Measurements from ENCODE around the gene CCDC7. TPM values are rescaled to one million over a fixed set of nuclear protein-coding genes. Genes with fewer than 3 reads are reported as not detected.

Gene CCDC7
- total RNA-seq, 2 donors from 2014 or later: 21.9 to 22.7 TPM

DNA sequence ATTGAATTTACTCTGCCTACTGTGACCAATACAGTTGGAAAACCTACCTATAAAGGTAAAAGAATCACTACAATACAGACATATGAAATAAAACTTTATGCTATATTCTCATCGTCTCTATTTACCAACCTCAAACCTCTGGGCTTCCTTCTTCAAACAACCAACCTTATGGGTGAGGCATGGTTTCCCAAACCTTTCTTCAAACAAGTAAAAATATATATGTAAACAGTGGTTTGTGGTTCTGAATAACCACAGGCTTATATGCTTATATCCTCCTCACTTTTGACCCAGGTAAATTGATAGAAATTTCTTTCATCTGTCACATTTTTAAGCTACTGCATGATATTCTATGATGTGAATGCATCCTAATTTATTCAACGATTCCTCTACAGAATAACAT, 408.5 kb downstream of the CCDC7 start:
- Histone ChIP-seq H3K27ac (no peak overlapping the region), H3K4me3 (no peak overlapping the region), H3K36me3 (no peaks in the 10 kb centered on the region), H3K9me3 (no peaks in the 10 kb centered on the region), H3K27me3 (no peaks in the 10 kb centered on the region), H3K4me1 (no peaks in the 10 kb centered on the region)
- DNase-seq (ENCODE audit: low spot score): no peak
- TF ChIP-seq, protein P1, sequence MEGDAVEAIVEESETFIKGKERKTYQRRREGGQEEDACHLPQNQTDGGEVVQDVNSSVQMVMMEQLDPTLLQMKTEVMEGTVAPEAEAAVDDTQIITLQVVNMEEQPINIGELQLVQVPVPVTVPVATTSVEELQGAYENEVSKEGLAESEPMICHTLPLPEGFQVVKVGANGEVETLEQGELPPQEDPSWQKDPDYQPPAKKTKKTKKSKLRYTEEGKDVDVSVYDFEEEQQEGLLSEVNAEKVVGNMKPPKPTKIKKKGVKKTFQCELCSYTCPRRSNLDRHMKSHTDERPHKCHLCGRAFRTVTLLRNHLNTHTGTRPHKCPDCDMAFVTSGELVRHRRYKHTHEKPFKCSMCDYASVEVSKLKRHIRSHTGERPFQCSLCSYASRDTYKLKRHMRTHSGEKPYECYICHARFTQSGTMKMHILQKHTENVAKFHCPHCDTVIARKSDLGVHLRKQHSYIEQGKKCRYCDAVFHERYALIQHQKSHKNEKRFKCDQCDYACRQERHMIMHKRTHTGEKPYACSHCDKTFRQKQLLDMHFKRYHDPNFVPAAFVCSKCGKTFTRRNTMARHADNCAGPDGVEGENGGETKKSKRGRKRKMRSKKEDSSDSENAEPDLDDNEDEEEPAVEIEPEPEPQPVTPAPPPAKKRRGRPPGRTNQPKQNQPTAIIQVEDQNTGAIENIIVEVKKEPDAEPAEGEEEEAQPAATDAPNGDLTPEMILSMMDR (IDR thresholded peaks at IDR 0.05): no peak

DNA sequence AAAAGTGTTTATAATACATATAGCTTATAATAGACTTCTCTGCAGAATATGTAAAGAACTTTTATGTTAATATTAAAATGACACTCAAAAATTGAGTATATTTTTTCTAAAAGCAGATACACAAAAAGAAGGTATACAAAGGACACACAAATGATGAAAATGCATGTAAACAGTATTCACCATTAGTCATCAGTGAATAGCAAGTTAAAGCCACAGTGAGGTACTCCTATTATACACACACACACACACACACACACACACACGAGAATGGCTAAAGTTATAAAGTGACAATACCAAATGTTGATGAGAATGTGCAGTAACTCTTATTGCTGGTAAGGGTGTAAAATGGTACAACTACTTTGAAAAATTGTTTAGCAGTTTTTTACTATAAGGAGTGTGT, 419.2 kb downstream of the CCDC7 start:
- no peak for DNase-seq (ENCODE audit: low spot score)
- TF ChIP-seq, protein P1 (IDR thresholded peaks at IDR 0.05): no peak
- no peaks in the 10 kb centered on the region for H3K9me3 ChIP-seq
- H3K27me3 ChIP-seq: no peaks in the 10 kb centered on the region
- no peaks in the 10 kb centered on the region for H3K4me1 ChIP-seq
- no peak overlapping the region for H3K27ac ChIP-seq
- no peak overlapping the region for H3K4me3 ChIP-seq
- no peaks in the 10 kb centered on the region for H3K36me3 ChIP-seq

DNA sequence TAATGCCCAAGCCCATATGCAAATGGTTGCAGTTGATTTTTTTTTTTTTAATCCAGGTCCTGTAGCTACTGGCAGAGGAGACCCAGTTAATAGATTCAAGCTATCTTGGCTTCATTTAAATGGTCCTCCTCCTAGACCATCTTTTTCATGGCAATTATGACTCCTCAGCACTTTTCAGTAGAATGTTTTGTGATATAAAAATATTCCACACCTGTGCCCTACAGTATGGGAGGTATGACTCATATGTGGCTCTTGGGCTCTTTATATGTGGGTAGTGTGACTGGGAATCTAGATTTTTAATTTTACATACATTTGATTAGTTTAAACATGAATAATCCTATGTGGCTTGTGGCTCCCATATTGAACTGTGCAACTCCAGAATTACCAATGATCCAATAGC, 432.0 kb downstream of the CCDC7 start:
- TF ChIP-seq, protein P1 (IDR thresholded peaks at IDR 0.05): no peak
- H3K27me3 ChIP-seq: no peaks in the 10 kb centered on the region
- no peak overlapping the region for H3K27ac ChIP-seq
- H3K4me1 ChIP-seq: no peaks in the 10 kb centered on the region
- H3K4me3 ChIP-seq: no peak overlapping the region
- no peaks in the 10 kb centered on the region for H3K36me3 ChIP-seq
- no peaks in the 10 kb centered on the region for H3K9me3 ChIP-seq
- no peak for DNase-seq (ENCODE audit: low spot score)

DNA sequence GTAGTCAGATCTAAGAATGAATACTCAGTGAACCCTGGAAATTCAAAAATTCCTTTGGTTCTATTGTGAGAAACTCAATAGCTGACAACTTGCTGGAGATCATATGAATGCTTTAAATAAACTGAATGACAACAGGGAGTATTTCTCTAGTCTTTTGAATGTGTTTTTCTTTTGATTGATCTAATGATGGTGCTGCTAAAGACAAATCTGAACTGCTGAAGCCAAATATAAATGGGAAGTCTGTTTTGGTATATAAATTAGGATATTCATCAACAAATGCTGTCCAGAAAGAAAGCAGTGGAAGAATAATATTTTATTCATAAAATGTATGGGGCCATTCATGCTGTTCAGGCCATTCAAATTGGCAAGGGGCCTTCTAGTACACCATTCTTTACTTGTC, 432.7 kb downstream of the CCDC7 start:
- no peak overlapping the region for H3K27ac ChIP-seq
- TF ChIP-seq, protein P1 (IDR thresholded peaks at IDR 0.05): no peak
- no peaks in the 10 kb centered on the region for H3K27me3 ChIP-seq
- no peak for DNase-seq (ENCODE audit: low spot score)
- H3K36me3 ChIP-seq: no peaks in the 10 kb centered on the region
- no peaks in the 10 kb centered on the region for H3K9me3 ChIP-seq
- H3K4me1 ChIP-seq: no peaks in the 10 kb centered on the region
- no peak overlapping the region for H3K4me3 ChIP-seq

DNA sequence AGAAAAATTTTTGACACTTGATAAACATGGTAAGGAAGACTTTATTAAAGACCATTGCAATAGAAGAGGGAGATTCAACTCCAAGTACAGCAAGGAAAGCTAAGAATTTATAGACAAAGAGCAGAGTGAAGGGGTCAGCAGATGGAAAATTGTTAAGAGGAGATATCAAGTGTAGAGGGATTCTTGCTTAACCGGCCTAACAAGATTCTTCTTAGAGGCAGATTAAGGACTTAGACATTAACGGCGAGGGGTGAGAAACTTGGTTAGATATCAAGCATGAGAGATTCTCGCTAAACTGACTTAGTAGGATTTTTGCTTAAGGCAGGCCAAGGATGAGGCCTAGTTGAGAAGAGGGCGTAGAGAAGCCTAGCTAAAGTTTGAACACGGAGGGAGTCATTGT, 436.1 kb downstream of the CCDC7 start:
- no peak overlapping the region for H3K27ac ChIP-seq
- no peak for DNase-seq (ENCODE audit: low spot score)
- no peak overlapping the region for H3K4me3 ChIP-seq
- H3K9me3 ChIP-seq: no peaks in the 10 kb centered on the region
- TF ChIP-seq, protein P1 (IDR thresholded peaks at IDR 0.05): no peak
- no peaks in the 10 kb centered on the region for H3K27me3 ChIP-seq
- no peaks in the 10 kb centered on the region for H3K36me3 ChIP-seq
- H3K4me1 ChIP-seq: no peaks in the 10 kb centered on the region

DNA sequence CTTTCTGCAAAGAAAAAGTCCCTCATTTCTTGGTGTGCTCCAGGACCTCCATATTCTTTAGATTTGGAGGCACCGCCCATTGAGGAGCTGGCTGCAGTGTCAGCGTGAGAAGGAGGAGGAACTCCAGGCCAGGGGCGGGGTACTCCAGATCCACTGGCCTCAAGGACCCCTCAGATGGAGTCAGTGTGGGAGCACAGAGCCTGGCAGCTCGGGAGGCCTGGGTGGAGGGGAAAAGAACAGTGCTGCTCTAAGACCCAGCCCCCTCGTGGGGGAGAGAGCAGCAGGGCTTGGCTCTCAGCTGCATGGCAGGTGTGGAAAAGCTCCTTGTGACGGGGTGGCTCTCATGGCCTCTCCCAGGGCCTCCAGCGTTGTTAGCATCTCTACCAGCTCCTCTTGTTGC, 441.5 kb downstream of the CCDC7 start:
- no peak for DNase-seq (ENCODE audit: low spot score)
- no peaks in the 10 kb centered on the region for H3K4me1 ChIP-seq
- no peak overlapping the region for H3K27ac ChIP-seq
- H3K9me3 ChIP-seq: no peaks in the 10 kb centered on the region
- no peak overlapping the region for H3K4me3 ChIP-seq
- no peaks in the 10 kb centered on the region for H3K27me3 ChIP-seq
- TF ChIP-seq, protein P1 (IDR thresholded peaks at IDR 0.05): no peak
- no peaks in the 10 kb centered on the region for H3K36me3 ChIP-seq
